HL-60 (cell line): ENCODE data around the gene OGDH.

Source experiments
- DNase-seq, 2 experiments: peaks; one replicate each; pipeline ENCODE4 v3.0.0-alpha.2; 2010 to 2020; ENCODE audit warnings: low read depth in 1 of 2, low spot score in 1 of 2
- H3K27ac ChIP-seq: fragments of 250-450 bp; sonication (Bioruptor Pico); replicated peaks from 2 replicates; pipeline ENCODE4 v1.5.1; 2020; ENCODE audit warnings: mild to moderate bottlenecking, moderate library complexity
- H3K27me3 ChIP-seq: fragments of 250-450 bp; sonication (Bioruptor Pico); 2 replicates; pipeline ENCODE4 v1.5.1; 2021; ENCODE audit warnings: mild to moderate bottlenecking, moderate library complexity; ENCODE audit not compliant: insufficient read depth, poor library complexity, severe bottlenecking
- H3K4me3 ChIP-seq: replicated peaks from 2 replicates; pipeline ENCODE4 v1.5.1; 2011; ENCODE audit warnings: mild to moderate bottlenecking, control low read depth, low read length; ENCODE audit not compliant: insufficient read depth
- GABPA ChIP-seq: IDR thresholded peaks from 2 replicates; pipeline ENCODE4 v1.6.1; 2012; ENCODE audit warnings: low read depth
- POLR2AphosphoS5 ChIP-seq: IDR thresholded peaks from 2 replicates; pipeline ENCODE4 v1.6.1; 2012; ENCODE audit warnings: low read depth
- SPI1 ChIP-seq: IDR thresholded peaks from 2 replicates; pipeline ENCODE4 v1.6.1; 2012; ENCODE audit warnings: low read depth, mild to moderate bottlenecking, borderline replicate concordance
- TF ChIP-seq, protein P1 (sequence below): IDR thresholded peaks from 2 replicates; pipeline ENCODE4 v1.6.1; 2012; ENCODE audit warnings: low read depth; ENCODE audit not compliant: insufficient replicate concordance
- TF ChIP-seq, protein P2 (sequence below): IDR thresholded peaks from one replicate; pipeline ENCODE4 v1.5.1; 2011; ENCODE audit warnings: low read length, control low read depth, inconsistent platforms; ENCODE audit not compliant: insufficient read depth

The OGDH gene

DNA sequence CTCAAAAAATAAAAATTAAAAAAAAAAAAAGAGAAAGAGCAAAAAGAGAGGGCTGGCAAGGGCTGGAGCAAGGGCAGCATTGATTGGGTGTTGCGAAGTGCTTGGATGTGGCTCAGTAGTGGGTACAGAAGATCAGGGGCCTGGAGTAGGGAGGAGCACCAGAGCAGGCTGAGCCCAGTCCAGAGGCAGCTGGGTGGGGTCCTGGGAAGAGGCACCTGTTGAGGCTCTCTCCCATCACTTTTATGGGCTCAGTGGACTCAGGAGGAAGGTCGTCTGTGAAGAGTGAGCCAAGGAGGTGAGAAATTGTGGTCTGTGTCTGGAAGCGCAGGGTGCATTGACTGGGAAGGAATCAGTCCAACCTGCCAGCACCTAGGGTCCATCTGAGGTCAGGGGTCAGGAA is 130.5 kb downstream of the OGDH start:
- no peak overlapping the region for H3K27ac ChIP-seq
- no peak for TF ChIP-seq POLR2AphosphoS5
- TF ChIP-seq, protein P1, sequence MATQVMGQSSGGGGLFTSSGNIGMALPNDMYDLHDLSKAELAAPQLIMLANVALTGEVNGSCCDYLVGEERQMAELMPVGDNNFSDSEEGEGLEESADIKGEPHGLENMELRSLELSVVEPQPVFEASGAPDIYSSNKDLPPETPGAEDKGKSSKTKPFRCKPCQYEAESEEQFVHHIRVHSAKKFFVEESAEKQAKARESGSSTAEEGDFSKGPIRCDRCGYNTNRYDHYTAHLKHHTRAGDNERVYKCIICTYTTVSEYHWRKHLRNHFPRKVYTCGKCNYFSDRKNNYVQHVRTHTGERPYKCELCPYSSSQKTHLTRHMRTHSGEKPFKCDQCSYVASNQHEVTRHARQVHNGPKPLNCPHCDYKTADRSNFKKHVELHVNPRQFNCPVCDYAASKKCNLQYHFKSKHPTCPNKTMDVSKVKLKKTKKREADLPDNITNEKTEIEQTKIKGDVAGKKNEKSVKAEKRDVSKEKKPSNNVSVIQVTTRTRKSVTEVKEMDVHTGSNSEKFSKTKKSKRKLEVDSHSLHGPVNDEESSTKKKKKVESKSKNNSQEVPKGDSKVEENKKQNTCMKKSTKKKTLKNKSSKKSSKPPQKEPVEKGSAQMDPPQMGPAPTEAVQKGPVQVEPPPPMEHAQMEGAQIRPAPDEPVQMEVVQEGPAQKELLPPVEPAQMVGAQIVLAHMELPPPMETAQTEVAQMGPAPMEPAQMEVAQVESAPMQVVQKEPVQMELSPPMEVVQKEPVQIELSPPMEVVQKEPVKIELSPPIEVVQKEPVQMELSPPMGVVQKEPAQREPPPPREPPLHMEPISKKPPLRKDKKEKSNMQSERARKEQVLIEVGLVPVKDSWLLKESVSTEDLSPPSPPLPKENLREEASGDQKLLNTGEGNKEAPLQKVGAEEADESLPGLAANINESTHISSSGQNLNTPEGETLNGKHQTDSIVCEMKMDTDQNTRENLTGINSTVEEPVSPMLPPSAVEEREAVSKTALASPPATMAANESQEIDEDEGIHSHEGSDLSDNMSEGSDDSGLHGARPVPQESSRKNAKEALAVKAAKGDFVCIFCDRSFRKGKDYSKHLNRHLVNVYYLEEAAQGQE: no peak
- TF ChIP-seq, protein P2, sequence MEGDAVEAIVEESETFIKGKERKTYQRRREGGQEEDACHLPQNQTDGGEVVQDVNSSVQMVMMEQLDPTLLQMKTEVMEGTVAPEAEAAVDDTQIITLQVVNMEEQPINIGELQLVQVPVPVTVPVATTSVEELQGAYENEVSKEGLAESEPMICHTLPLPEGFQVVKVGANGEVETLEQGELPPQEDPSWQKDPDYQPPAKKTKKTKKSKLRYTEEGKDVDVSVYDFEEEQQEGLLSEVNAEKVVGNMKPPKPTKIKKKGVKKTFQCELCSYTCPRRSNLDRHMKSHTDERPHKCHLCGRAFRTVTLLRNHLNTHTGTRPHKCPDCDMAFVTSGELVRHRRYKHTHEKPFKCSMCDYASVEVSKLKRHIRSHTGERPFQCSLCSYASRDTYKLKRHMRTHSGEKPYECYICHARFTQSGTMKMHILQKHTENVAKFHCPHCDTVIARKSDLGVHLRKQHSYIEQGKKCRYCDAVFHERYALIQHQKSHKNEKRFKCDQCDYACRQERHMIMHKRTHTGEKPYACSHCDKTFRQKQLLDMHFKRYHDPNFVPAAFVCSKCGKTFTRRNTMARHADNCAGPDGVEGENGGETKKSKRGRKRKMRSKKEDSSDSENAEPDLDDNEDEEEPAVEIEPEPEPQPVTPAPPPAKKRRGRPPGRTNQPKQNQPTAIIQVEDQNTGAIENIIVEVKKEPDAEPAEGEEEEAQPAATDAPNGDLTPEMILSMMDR: no peak
- TF ChIP-seq GABPA: no peak
- TF ChIP-seq SPI1: no peak
- DNase-seq: no peak

DNA sequence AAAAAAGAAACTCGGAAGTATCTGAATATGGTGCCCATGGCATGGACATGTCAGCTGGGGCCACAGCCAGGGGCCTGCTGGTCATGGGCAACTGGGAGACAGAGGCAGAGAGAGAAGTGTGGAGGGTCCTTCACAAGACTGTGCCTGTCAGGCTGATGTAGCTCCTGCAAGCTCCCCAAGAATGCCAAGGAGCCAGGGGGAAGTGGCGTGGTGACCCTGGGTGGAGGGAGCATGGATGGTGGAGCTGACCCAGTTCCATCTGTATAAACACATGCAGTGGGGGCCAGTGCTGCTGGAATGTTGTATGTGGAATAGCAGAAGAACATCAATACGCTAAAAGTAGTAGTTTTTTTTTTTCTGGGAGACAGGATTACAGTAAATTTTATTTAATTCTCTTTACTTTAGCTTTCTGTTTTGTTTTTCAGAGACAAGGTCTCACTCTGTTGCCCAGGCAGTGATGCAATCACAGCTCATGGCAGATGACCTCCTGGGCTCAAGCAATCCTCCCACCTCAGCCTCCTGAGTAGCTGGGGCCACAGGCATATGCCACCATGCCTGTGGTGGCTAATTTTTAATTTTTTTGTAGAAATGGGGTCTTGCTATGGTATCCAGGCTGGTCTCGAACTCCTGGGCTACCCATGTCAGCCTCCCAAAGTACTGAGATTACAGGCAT is 131.8 kb downstream of the OGDH start:
- DNase-seq: no peak
- Histone ChIP-seq H3K4me3 (no peak overlapping the region), H3K27me3 (no peaks in the 10 kb centered on the region), H3K27ac (no peak overlapping the region)
- no peak for TF ChIP-seq POLR2AphosphoS5
- no peak for TF ChIP-seq GABPA
- TF ChIP-seq, protein P1: no peak
- TF ChIP-seq, protein P2: no peak
- TF ChIP-seq SPI1: no peak

More for the DNA sequence above, 130.5 kb downstream of the OGDH start:
- no peaks in the 10 kb centered on the region for H3K27me3 ChIP-seq
- H3K4me3 ChIP-seq: no peak overlapping the region

DNA sequence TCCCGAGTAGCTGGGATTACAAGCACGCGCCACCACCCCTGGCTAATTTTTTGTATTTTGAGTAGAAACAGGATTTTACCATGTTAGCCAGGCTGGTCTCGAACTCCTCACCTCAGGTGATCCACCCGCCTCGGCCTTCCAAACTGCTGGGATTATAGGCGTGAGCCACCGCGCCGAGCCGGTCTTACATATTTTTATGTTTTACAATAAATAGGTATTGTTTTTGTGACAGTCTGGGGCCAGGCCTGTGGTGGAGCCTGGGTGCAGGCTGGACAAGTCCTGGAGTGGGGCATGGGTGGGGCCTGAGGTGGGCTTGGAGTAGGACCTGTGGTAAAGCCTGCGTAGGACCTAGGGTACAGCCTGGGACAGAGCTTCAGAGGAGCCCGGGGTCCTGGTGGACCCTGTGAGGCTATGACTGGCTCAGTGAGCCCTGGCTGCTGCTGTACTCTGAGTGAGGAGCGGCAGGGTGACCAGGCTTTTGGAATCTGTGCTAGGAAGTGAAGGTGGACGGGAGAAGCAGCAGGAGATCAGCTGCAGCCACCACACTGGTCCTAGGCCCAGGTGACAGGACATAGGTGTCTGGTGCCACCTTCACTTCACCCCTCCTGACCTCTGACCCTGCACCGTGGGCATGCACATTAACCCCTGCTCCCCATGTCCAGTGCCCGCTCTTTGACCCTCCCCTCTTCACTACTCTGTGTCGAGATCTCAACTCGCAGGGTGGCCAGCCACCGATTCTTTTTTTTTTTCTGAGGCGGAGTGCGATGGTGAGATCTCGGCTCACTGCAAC is 132.6 kb downstream of the OGDH start:
- no peak for TF ChIP-seq POLR2AphosphoS5
- TF ChIP-seq, protein P1: no peak
- TF ChIP-seq SPI1: no peak
- TF ChIP-seq, protein P2: no peak
- TF ChIP-seq GABPA: no peak
- Histone ChIP-seq H3K27me3 (no peaks in the 10 kb centered on the region), H3K27ac (no peak overlapping the region), H3K4me3 (no peak overlapping the region)
- DNase-seq: no peak
